Measurements from ENCODE around the gene SAC3D1. TPM values are rescaled to one million over a fixed set of nuclear protein-coding genes. Genes with fewer than 3 reads are reported as not detected.

The SAC3D1 gene
- total and polyA plus RNA-seq, 2 of the 8 experiments (the other 6 are each of a cell fraction or from before 2014, with no cell fraction given): 19.4 to 25.8 TPM

GRCh38 chr11:65027213-65028067 lies 13.6 kb upstream of the SAC3D1 start, which contains the start of gene SNX15 (continued):
- TF ChIP-seq, protein P1, sequence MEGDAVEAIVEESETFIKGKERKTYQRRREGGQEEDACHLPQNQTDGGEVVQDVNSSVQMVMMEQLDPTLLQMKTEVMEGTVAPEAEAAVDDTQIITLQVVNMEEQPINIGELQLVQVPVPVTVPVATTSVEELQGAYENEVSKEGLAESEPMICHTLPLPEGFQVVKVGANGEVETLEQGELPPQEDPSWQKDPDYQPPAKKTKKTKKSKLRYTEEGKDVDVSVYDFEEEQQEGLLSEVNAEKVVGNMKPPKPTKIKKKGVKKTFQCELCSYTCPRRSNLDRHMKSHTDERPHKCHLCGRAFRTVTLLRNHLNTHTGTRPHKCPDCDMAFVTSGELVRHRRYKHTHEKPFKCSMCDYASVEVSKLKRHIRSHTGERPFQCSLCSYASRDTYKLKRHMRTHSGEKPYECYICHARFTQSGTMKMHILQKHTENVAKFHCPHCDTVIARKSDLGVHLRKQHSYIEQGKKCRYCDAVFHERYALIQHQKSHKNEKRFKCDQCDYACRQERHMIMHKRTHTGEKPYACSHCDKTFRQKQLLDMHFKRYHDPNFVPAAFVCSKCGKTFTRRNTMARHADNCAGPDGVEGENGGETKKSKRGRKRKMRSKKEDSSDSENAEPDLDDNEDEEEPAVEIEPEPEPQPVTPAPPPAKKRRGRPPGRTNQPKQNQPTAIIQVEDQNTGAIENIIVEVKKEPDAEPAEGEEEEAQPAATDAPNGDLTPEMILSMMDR (IDR thresholded peaks at IDR 0.05; ENCODE audit: control extremely low read depth in 1 of 3, insufficient read depth in 1 of 3, low read depth in 1 of 3, low read length in 3 of 3): peak; percentile 13 to 49 (median 44)
- TF ChIP-seq CBX8 (IDR thresholded peaks at IDR 0.05; ENCODE audit: borderline replicate concordance, low read depth, low read length): no peak
- TF ChIP-seq POLR2AphosphoS5 (IDR thresholded peaks at IDR 0.05; ENCODE audit: low read depth, low read length): peak; percentile 19; the same call in 1 of the 2 replicates
- no peak for TF ChIP-seq TCF12 (IDR thresholded peaks at IDR 0.05; ENCODE audit: low read depth, low read length)
- TF ChIP-seq POLR2A (IDR thresholded peaks at IDR 0.05; ENCODE audit: control extremely low read depth in 1 of 2, low read depth in 2 of 2, low read length in 2 of 2): no peak
- TF ChIP-seq, protein P2, sequence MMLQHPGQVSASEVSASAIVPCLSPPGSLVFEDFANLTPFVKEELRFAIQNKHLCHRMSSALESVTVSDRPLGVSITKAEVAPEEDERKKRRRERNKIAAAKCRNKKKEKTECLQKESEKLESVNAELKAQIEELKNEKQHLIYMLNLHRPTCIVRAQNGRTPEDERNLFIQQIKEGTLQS (IDR thresholded peaks at IDR 0.05; ENCODE audit: insufficient read depth, low read depth, low read length): no peak
- TF ChIP-seq SP2 (IDR thresholded peaks at IDR 0.05; ENCODE audit: low read length): no peak
- TF ChIP-seq TAF7 (optimal IDR thresholded peaks at IDR 0.05; ENCODE audit: borderline replicate concordance, low read depth, low read length): no peak
- peak; percentile 93 for TF ChIP-seq SP1 (IDR thresholded peaks at IDR 0.05; ENCODE audit: low read depth, low read length)
- no peak for TF ChIP-seq ZNF274 (IDR thresholded peaks at IDR 0.05; ENCODE audit: borderline replicate concordance, extremely low read depth, low read length)
- TF ChIP-seq MAFK (IDR thresholded peaks at IDR 0.05; ENCODE audit: low read depth, low read length): no peak
- TF ChIP-seq ASH2L (IDR thresholded peaks at IDR 0.05; ENCODE audit: low read length): peak; percentile 78
- no peak for TF ChIP-seq RFX5 (IDR thresholded peaks at IDR 0.05; ENCODE audit: borderline replicate concordance, low read depth, low read length)
- TF ChIP-seq GTF2F1 (IDR thresholded peaks at IDR 0.05; ENCODE audit: borderline replicate concordance, low read depth, low read length): no peak
- peak; percentile 46; the same call in 1 of the 2 replicates for TF ChIP-seq TBP (IDR thresholded peaks at IDR 0.05; ENCODE audit: low read depth, low read length)
- TF ChIP-seq BCL11A (IDR thresholded peaks at IDR 0.05; ENCODE audit: low read depth in 2 of 2, low read length in 2 of 2): no peak
- peak; percentile 67 for TF ChIP-seq CREB1 (IDR thresholded peaks at IDR 0.05)
- no peak; the same call in 1 of the 2 replicates for TF ChIP-seq ATF2 (IDR thresholded peaks at IDR 0.05; ENCODE audit: low read length)
- no peak for TF ChIP-seq CHD1 (IDR thresholded peaks at IDR 0.05; ENCODE audit: low read depth, low read length)
- TF ChIP-seq POU5F1 (IDR thresholded peaks at IDR 0.05; ENCODE audit: low read depth, low read length): no peak
- TF ChIP-seq SIX5 (IDR thresholded peaks at IDR 0.05; ENCODE audit: low read depth, low read length): no peak
